ENCODE data around the gene CCDC197.

GRCh38 chr14:93972618-93973205 lies 24.4 kb upstream of the CCDC197 start:
- TF ChIP-seq POLR2A (IDR thresholded peaks at IDR 0.05) = no peak
- TF ChIP-seq CTCF (IDR thresholded peaks at IDR 0.05) = no peak

Data from prostate gland (tissue), 2 donors.